Epithelial cell of alveolus of lung (primary cell): ENCODE measurements around the gene ADRA2A. TPM values are rescaled to one million over a fixed set of nuclear protein-coding genes. Genes with fewer than 3 reads are reported as not detected.

ENCODE experiments used
- total RNA-seq: library from RNA; depleted of rRNA; stranded (reverse); fragments of >200 nt; gene quantifications from 2 replicates; pipeline ENCODE4 v1.2.1, GENCODE V29; 2015

The ADRA2A gene
- total RNA-seq = not detected in 2 replicates

DNA sequence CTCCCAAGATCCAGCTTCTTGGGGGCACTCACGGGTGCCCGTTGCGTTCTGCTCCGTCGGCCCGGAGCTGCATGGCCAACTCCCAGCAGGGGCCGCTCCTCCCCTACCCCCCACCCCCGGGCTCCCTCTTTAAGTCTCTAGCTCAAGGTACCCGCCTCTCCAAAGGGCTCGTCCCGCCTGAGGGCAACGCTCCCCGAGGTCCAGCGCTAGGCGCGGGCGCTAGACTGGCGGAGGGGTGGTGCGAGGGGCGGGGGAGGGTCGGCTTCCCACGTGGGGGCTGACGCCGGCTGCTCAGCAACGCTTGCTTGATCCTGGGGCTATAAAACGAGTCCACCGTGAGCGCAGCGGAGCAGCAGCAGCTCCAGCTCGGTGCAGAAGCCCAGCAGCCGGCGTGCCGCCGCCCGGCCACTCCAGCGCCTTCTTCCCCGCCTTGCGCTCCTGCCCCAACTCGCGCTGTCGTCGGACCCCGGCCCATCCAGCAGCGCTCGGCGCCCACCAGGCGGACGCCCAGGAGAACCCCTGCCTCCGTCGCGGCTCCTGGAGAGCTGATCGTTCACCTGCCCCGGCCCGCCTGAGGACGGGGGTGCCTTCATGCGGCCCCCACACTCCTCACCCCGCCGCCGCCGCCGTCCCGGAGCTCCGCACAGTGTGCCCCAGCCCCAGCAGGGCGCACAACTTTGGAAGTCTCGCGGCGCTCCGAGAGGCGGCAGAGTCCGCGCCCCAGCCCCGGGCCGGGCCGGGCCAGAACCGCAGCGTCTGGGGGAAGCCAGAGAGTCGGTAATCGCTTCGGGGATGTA, at the start of gene ADRA2A:
TSS of gene ADRA2A (plus strand) at position 348 of the 797 bp plus-strand sequence. CDS start 968 bp downstream, outside the sequence.

Other genes starting within 250 kb of the ADRA2A start
- gene PDCD4, start 205.1 kb upstream of the ADRA2A start, total RNA-seq = 19.7 and 41.0 TPM in 2 replicates
- 20.7 and 38.2 TPM in 2 replicates for gene BBIP1, start 157.8 kb upstream of the ADRA2A start, total RNA-seq
- 25.5 and 26.0 TPM in 2 replicates for gene SHOC2, start 157.4 kb upstream of the ADRA2A start, total RNA-seq